Measurements from ENCODE around the gene COIL. TPM values are rescaled to one million over a fixed set of nuclear protein-coding genes. Genes with fewer than 3 reads are reported as not detected.

COIL gene
- total RNA-seq, 2 experiments from 2014 or later = 20.5 to 20.7 TPM

- Histone ChIP-seq H2AFZ (ENCODE audit: low read length) (no peak overlapping the region), H3K27ac (ENCODE audit: low read depth, low read length, poor library complexity, severe bottlenecking) (no peak overlapping the region), H3K4me3 (ENCODE audit: low read depth, low read length, poor library complexity, severe bottlenecking) (no peak overlapping the region), H3K4me2 (ENCODE audit: low read length) (no peak overlapping the region), H3K36me3 (ENCODE audit: insufficient read depth, low read length) (peaks cover 23% of the 10 kb centered on the region), H3K4me1 (ENCODE audit: insufficient read depth, low read length, poor library complexity, severe bottlenecking) (peaks cover 11% of the 10 kb centered on the region), H4K20me1 (ENCODE audit: insufficient read depth, low read length) (peaks cover 2% of the 10 kb centered on the region; the same call in 1 of the 2 replicates), H3K79me2 (ENCODE audit: insufficient read depth, low read depth, low read length) (no peaks in the 10 kb centered on the region), H3K9me2 (ENCODE audit: insufficient read depth, low read length) (no peaks in the 10 kb centered on the region), H3K9me3 (ENCODE audit: low read length) (no peaks in the 10 kb centered on the region)
- intact Hi-C loops (cut with micrococcal nuclease; ENCODE audit: unreplicated experiment) = no loop called here
- ChIA-PET CTCF (ENCODE audit: unreplicated experiment) (no interaction called here), POLR2A (interaction anchor here (1.5 kb wide), 1 partner anchor 10 kb away, joined by 3 read pairs; no protein-coding TSS in a partner anchor)
- BruUV-seq (replicated peaks) = no TSS peak
- no peak for TF ChIP-seq EZH2phosphoT487 (IDR thresholded peaks at IDR 0.05; ENCODE audit: borderline replicate concordance, low read depth, low read length)
- no peak for TF ChIP-seq CTCF (conservative IDR thresholded peaks at IDR 0.05; ENCODE audit: low read length)
- DNase-seq (ENCODE audit: low spot score) = no peak
Measured at GRCh38 chr17:56902348-56902747, 58.5 kb downstream of the COIL start.

GRCh38 chr17:56899403-56899802 lies 61.4 kb downstream of the COIL start:
- intact Hi-C loops (cut with micrococcal nuclease; ENCODE audit: unreplicated experiment) = no loop called here
- H3K79me2 ChIP-seq (ENCODE audit: insufficient read depth, low read depth, low read length) = no peaks in the 10 kb centered on the region
- peaks cover 13% of the 10 kb centered on the region; the same call in 1 of the 2 replicates for H4K20me1 ChIP-seq (ENCODE audit: insufficient read depth, low read length)
- H3K4me1 ChIP-seq (ENCODE audit: insufficient read depth, low read length, poor library complexity, severe bottlenecking) = peaks cover 30% of the 10 kb centered on the region
- no peaks in the 10 kb centered on the region for H3K9me2 ChIP-seq (ENCODE audit: insufficient read depth, low read length)
- no peaks in the 10 kb centered on the region for H3K9me3 ChIP-seq (ENCODE audit: low read length)
- H2AFZ ChIP-seq (ENCODE audit: low read length) = no peak overlapping the region
- no peak overlapping the region for H3K4me2 ChIP-seq (ENCODE audit: low read length)
- no peak overlapping the region for H3K27ac ChIP-seq (ENCODE audit: low read depth, low read length, poor library complexity, severe bottlenecking)
- TF ChIP-seq CTCF (conservative IDR thresholded peaks at IDR 0.05; ENCODE audit: low read length) = no peak
- TF ChIP-seq EZH2phosphoT487 (IDR thresholded peaks at IDR 0.05; ENCODE audit: borderline replicate concordance, low read depth, low read length) = no peak
- DNase-seq (ENCODE audit: low spot score) = no peak
- ChIA-PET POLR2A (no interaction called here), CTCF (ENCODE audit: unreplicated experiment) (no interaction called here)
- H3K4me3 ChIP-seq (ENCODE audit: low read depth, low read length, poor library complexity, severe bottlenecking) = no peak overlapping the region
- peaks cover 15% of the 10 kb centered on the region for H3K36me3 ChIP-seq (ENCODE audit: insufficient read depth, low read length)
- no TSS peak for BruUV-seq (replicated peaks)

GRCh38 chr17:56898874-56899273 lies 62.0 kb downstream of the COIL start:
- Histone ChIP-seq H2AFZ (ENCODE audit: low read length) (no peak overlapping the region), H3K36me3 (ENCODE audit: insufficient read depth, low read length) (peaks cover 12% of the 10 kb centered on the region), H3K4me3 (ENCODE audit: low read depth, low read length, poor library complexity, severe bottlenecking) (no peak overlapping the region), H3K79me2 (ENCODE audit: insufficient read depth, low read depth, low read length) (no peaks in the 10 kb centered on the region), H3K9me3 (ENCODE audit: low read length) (no peaks in the 10 kb centered on the region), H3K4me1 (ENCODE audit: insufficient read depth, low read length, poor library complexity, severe bottlenecking) (peaks cover 30% of the 10 kb centered on the region), H3K4me2 (ENCODE audit: low read length) (no peak overlapping the region), H3K27ac (ENCODE audit: low read depth, low read length, poor library complexity, severe bottlenecking) (no peak overlapping the region), H3K9me2 (ENCODE audit: insufficient read depth, low read length) (no peaks in the 10 kb centered on the region), H4K20me1 (ENCODE audit: insufficient read depth, low read length) (peaks cover 13% of the 10 kb centered on the region; the same call in 1 of the 2 replicates)
- POLR2A ChIA-PET = no interaction called here
- no TSS peak for BruUV-seq (replicated peaks)
- intact Hi-C loops (cut with micrococcal nuclease; ENCODE audit: unreplicated experiment) = no loop called here
- CTCF ChIA-PET (ENCODE audit: unreplicated experiment) = no interaction called here
- no peak for DNase-seq (ENCODE audit: low spot score)
- TF ChIP-seq CTCF (conservative IDR thresholded peaks at IDR 0.05; ENCODE audit: low read length) (no peak), EZH2phosphoT487 (IDR thresholded peaks at IDR 0.05; ENCODE audit: borderline replicate concordance, low read depth, low read length) (no peak)
